HG03135 (cell line): ENCODE results near the gene SSUH2.
A peak's percentile ranks its signal among the peaks of the same experiment; 100 is the strongest.

Experiments
- ATAC-seq: cut with Tn5 transposase; IDR thresholded peaks from one replicate; pipeline ENCODE4 v1.9.1; 2021; ENCODE audit warnings: mild to moderate bottlenecking, moderate library complexity; ENCODE audit not compliant: unreplicated experiment

SSUH2 gene

DNA sequence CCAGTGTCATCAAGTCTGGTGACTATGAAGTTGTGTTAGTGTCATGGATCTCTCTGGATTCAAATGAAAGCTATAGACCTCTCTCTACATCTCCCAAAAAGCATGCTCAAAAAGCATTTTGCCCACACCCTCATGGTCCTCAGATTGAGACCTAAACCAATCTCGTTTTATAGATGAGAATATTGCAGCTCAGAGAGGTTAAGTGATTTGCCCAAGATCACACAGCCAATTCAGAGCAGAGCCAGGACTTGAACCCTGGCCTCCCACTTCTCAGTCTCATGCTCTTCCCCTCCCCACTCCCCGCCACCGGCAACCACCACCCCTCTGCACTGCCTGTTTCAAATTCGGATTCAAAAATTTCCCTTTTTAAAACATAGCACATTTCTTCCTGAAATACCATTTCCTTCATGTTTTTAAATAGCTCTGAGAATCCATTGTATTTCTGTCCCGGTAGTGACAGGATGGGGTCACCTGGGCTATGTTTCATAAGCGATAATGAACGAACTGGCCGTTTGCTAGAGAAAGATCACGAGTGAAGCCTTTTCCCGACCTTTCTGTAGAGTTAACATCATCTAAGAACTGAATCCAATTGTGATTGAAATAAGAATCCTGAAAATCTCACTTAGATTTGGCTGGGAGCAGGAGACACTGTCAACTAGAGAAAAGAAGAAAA lies 769 bp downstream of the SSUH2 start:
- ATAC-seq = no peak

DNA sequence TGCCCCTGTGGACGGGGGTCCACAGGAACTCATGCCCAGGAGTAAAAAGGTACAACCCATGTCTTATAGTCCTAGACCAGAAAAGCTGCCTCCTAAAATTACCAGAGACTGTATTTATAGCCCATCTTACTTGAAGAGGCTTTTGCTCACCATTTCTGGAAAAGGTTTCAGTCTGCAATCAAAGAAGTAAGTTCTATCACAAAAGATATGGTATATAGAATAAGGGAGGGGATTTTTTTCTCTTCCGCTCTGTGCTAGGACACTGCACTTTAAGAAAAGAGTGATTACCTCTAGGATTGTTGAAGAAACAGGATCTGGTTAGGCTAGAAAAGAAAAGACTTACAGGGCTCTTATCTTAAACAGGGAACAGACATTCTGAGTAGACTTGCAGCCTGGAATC lies 2.6 kb downstream of the SSUH2 start:
- ATAC-seq = no peak

DNA sequence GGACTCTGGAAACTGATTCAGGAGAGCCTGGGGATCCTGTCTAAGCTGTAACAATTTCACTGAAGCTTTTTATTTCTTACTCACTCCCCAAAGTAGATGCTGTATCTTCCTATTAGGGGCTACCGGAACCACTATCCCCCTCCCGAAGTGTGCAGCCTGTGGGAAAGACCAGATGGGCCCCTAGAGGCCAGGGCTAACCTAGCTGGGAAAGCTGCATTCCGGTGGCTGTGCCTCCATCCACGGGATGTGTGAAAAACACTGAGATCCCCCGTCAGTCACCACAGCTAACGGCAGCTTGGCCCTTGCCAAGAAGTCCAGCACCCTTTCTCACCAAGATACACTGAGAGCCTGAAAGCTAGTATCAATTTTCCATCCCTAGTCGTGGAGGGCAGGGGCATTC lies 3.1 kb downstream of the SSUH2 start:
- no peak for ATAC-seq

DNA sequence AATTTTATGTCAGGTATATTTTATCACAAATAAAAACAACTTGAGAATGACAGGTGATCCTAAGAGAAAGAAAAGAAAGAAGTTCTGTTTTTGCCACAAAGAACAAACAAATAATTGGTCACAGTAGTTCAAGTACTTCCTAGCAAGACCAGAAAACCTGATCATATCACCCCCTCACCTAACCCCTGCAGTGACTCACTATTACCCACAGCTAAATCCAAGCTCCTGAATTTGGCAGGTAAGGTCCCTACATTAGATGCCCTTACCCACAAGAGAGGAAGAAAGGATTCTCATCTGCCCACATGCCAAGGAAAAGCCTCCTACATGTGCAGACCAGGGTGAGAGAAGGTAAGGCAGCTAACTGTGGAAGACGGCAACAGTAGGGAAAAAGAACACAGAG lies 4.4 kb downstream of the SSUH2 start:
- no peak for ATAC-seq

DNA sequence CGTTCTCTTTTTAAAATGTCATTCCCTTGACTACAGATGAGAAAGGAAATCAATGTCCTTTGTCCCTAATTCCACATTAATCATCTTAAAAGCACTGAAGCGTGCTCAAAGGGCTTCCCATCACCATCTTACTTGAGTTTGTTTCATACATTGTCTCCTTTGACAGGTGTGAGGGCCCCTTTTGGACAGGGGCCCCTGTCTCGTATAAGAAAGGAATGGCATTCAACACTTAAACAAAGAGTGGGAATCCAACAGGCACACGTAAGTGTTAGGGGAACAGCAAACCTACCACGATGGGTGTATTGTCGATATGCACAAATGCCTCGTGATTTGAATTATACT lies 5.0 kb downstream of the SSUH2 start:
- ATAC-seq = no peak

DNA sequence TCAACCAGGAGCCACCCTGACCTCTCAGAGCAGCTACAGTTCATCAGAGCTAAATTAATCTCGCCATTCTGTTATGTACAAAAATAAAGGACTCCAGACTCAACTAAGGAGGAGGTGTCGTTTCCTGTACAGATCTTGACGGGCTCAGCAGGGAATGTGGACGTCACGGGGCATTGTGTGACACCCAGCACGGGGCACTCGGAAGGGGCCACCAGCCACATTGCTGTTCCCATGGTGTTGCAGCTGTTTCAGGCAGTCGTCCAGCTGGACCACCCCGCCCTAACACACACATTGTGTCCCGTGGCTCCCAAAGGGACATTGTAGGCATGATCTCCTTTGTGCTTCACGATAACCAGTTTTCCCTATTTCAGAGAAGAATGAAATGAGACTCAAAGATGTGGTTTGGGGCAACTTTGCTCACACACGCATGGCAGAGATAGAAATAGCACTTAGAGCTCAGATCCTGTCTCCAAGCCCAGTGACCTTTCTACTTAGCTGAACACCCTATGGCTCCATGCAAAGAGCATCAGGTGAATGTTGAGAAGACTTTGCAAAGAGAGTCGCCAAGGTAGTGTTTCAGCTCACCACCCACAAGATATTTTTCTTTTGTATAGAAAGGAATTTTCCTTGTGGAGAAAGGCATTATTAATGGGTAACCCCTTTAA lies 5.5 kb downstream of the SSUH2 start:
- ATAC-seq = no peak

DNA sequence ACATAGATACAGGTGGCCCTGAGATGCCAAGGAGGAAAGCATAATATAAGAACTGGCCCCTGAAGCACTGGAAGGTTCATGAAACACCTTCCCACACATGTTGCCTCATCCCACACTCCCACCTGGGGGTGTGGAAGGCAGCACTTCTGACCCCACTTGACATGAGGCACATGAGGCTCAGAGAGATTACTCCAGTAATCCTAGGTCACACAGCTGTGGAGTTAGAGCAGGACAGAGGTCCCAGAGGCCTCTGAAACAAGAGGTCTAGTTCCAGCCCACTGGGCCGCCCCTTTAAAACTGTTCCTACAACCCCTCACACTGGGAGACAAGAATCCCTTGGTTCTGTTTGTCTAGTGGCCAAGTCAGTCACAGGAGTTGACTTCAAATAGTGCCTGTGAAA lies 7.2 kb downstream of the SSUH2 start:
- no peak for ATAC-seq

DNA sequence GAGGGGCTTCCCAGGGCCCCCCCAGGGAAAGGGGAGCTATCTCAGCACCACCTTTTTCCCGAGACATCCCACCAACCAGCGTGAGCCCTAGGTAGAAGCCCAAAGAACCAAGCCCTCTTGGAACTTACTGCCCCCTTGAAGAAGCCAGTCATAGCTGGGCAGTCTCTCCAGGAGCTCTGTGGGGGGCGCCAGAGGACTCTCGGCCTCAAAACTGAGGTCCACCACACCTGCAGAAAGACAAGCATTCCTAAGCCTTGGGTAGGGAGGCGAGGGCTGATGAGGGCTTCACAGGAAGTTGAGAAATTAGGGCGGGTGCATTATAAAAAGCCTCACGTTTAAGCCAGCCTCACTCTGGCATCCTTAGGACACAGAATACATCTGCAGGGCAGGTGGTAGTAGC lies 9.0 kb downstream of the SSUH2 start:
- no peak for ATAC-seq

DNA sequence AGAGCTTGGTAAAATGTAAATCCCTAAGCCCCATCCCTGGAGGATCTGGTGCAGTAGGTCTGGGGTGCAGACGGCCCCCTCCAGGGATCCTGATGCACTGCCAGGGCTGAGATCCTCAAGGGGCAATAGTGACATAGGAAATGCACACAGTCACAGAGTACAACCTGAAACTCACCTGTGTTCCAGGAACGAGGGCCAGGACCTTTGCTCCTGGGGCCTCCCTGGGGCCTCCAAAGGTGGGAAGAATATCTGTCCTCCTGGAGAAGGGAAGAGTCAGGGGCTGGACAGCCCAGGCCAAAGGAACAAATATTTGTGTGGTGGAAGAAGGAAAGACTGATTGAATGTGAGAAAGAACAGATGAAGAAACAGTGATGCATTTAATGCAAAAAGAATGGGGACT lies 9.5 kb downstream of the SSUH2 start:
- no peak for ATAC-seq

DNA sequence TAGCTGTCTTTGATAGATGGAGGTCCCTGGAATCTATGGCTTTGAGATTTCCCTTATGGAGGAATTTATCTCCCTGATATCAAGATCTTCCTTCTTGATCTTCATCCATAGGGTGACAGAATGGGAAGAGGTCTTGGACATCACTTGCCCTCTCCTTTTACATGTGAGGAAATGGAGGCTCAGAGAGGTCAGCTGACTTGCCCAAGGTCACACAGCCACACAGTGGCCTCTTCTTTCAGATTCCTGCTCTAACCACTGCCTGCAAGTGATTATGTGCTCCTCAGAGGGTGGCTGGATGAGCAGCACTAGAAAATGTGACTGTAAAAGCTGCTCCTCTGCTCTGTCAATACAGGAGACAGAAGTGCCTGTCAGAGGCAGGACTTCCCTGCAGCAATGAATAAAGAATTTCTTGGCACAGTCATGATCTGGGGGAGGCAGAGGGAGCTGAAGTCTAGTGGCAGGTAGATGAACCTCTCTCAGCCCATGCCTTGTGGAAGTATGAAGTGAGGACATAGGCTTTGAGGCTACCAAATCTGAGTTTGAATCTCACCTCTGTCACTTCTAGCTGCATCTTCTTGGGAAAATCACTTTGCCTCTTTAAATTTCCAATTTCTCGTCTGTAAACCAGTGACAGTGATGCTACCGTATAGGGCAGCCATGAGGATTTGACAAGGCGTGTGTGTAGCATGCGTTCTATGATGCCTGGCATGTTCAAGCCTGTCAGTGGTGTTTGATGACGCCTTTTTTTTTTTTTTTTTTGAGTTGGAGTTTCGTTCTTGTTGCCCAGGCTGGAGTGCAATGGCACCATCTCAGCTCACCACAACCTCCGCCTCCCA lies 12.0 kb downstream of the SSUH2 start:
- no peak for ATAC-seq

DNA sequence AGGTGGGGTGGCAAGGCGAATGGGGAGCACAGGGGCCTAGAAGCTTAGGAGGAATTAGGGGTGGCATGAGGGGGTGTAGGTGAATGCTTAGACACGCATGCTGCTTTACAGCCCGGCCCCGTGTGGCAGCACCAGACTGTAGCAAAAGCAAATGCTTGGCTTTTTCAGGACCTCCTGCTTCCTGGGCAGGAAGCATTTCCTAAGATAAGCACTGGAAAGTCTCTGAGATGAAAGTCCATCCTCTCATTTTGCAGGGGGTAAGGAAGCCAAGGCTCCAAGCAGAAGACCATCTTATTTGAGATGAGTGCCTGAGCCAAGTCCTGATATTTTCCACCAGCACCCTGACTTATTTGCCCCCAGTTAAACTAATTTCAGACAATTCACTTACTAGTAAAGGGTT lies 12.9 kb downstream of the SSUH2 start:
- no peak for ATAC-seq

DNA sequence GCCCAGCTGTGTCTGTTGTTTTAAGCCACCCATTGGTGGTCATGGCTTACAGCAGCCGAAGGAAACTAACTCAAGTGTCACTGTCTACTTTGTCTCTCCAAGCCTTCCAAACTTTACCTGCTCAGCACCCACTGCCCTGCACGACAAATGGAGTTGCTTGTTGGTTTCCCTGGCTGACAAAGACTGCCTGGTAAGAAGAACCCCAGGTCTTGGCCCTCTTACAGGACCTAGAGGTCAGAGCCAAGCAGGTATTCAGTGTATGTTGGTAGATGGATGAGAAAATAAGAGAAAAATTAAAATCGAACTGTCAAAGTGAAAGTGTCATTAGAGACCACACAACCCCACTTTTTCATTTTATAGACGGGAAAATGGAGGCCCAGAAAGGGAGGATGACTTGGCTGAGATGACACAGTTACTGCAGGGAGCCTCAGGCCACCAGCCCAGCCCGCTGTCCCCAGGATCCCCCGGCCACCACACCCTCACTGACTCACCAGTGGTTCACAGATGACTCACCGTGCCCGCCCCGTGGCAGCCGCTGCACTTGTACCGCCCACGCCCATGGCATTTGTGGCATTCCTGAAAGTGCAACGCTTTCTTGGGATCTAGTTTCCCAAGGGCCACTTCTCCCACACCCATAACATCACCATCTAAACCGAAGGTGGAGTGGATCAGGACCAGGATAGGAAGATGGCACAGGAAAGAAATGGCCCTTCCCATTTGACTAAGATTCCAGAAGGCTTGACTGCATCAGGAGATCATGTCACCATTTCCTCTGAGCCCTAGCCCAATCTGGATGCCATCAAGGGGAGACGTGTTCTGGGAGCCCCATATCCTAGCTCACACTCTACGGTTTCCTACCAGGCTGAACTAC lies 15.2 kb downstream of the SSUH2 start:
- ATAC-seq = no peak

DNA sequence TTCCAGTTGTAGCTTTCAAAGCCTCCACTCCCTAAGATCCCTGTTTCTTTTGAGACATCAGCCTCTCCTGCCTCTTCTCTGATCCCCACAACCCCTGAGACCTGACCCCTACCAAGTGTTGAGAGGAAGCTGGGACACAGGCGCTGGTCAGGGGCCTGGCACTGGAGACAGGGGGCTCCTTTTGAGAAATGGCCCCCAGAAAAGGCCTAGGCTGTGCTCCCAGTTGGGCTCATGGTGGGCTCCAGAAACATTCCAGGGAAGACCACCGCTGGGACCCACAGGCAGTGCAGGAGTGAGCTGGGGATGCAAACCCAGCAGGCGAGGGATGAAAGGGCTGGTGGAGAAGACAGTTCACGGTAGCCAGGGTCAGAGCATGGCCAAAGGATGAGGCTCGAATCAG lies 16.6 kb downstream of the SSUH2 start:
- no peak for ATAC-seq

DNA sequence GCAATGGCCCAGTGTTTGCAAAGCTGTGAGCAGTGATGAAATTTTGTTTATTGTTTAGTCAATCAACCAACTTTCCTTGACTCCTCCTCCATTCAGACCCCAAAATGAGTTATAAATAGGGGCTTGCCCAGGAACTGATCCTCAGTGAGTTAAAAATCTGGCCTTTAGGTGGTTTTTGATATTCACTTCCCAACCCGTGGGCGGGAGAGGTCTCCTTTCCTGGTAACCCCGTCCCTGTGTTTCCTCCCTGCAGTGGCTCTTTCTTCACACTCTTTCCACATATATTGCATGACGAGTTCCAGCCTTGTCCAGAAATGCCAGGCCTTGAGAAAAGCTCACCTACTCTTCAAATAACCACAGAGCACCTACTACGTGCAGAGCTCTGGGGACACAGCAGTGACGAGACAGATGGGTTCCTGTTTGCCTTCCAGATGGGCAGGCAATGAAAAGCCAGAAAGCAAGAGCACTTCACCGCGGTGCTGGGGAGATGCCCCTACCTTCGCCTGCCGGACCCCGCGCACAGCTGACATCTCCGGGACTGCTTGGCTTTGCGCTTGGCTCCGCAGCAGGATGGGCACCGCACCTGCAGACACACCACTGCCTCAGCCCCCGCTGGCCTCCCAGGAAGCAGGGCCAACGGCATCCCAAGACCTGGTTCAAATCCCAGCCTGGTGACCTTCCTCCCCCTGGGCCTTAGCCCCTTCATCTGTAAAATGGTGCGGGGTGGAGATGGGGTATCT lies 17.2 kb downstream of the SSUH2 start:
- no peak for ATAC-seq

DNA sequence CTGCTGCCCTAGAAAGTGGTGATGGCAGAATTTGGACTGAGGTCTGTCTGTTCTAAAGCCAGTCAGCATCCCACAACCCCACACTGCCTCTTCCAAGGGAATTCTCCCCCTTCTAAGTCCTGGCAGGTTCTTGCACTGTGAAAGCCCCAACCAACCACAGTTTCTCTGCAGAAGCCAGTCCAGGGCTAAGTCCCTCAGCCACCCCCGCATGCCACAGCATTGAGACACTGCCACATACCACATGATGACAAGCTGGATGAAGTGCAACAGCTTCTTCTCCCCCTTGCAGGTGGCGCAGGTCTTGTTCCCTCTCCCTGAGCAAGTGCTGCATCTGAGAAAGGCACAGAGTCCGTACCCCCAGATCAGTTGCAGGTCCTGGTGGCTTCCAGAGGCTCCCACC lies 18.6 kb downstream of the SSUH2 start:
- ATAC-seq = no peak

DNA sequence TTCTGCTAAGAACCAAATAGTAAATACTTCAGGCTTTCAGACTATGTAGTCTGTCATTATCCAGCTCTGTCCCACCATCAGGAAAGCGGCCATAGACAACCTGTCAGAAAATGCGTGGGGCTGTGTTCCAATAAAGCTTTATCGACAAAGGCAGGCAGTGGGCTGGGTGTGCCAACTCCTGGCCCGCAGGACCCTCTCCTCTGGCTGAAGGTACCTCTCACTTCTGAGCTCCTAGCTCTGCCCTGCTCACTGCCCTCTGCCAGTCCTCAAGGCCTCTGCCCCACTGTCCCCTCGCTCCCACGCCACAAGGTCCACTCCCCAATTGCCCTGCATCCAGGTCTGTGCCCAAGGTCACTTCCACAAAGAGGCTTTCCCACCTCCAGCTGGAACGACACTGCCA lies 20.0 kb downstream of the SSUH2 start:
- no peak for ATAC-seq

DNA sequence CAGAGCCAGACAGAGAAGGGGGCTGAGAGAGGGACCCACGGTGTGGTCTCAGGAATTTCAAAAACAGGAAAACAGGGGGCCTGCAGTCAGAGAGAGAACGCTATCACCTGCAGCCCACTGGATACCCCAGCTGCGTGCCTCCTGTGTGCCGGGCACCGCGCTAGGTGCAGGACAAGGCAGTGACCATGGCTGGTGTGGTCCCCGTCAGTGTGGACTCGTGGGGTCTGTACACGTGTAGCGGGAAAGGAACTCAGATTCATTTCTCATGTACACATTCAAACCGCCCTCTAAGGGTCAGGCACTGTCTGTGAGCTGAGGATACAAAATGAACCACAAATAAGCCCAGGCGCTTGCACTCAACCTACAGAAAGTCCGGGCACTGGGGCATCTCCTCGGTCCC lies 20.9 kb downstream of the SSUH2 start:
- ATAC-seq = no peak

DNA sequence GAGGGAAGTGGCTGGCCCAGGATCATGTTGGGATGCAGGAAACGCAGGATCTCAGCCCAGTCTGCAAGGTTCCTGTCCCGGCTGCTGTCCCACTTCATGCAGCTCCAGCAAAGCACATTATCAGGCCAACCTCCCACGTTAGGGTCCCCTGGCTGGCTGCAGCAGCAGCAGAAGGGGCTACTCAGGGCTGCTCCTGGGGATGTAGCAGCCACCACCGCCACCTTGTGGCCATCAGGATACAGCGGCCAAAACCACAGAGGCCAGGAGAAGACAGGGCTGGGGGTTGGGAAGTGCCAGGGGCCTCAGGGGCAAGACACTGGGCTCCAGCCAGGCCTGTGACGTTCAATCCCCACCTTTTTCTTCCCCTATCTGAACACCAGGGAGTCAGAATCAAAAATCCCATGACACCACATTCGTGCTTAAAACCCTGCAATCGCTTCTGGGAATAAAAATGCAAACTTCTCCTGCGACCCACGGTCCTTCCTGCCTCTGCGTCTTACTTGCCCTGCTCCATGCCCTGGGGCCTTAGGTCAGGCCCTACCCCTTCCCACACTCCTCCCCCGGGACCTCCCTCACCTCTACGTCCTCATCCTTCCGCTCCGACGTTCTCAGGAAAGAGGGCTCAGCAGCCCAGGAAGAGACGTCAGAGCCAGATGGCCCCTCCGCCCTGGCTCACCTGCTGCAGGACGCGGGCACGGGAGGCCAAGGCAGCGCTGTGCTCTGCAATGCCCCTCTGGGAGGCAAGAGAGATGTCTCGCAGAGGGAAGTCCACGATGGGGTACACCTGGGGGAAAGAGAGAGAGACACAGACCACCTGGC lies 21.5 kb downstream of the SSUH2 start:
- ATAC-seq = peak; percentile 92

DNA sequence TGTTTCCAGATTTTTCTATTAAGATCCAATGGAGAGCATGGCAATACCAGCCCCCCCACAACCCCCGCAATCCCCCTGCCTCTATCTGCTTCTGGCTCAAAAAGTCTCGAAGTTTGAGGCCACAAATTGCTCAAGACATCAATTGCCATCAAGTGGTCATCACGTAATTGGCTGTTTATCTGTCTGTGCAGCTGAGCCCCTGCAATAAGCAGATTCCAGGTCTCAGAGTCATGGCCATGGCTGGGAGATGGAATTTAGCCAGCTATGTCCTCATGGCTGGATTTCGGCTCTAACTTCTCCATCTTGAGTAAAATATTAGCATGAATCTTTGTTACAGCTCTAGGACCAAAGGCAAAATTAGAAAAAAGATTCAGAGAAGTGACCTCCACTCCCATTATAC lies 22.7 kb downstream of the SSUH2 start:
- ATAC-seq = no peak

DNA sequence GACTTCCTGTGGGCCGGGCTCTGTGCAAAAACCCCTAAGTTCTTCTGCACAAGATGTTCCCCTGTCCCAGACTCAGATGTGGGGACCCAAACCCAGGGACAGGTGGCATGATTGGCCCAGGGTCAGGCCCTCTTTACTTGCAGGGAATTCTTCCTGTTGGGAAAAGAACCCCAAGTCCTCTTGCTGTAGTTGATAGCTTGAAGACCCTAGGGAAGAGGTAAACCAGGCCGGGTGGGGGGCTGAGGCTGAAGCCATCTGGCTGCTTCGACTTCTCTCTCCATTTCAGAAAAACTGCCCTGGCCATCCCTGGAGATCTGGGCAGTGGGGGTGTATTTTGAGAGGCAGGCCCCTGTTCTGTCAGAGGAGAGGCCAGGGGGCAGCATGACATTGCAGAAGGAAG lies 23.5 kb downstream of the SSUH2 start:
- no peak for ATAC-seq
